ENCODE measurements around the gene KCNJ6.

DNA sequence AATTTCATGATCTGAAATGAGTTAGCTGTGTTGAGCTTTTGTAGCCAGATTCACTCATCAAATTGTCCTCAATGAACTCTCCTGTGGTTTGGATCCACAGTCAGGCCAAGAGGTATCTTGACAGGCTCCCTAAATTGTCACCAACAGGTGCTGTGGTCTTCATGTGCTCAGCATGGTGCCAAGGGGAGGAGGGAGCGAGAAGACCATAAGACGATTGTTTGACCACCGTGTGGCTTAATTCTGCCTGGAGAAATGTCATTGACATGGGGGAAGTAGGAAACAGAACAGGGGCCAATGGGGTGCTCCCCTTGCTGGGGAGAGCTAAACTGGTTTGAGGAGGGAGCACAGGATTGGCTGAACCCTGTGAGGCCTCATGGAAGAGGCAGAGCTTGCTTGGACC lies 219.3 kb downstream of the KCNJ6 start:
- TF ChIP-seq, protein P1, sequence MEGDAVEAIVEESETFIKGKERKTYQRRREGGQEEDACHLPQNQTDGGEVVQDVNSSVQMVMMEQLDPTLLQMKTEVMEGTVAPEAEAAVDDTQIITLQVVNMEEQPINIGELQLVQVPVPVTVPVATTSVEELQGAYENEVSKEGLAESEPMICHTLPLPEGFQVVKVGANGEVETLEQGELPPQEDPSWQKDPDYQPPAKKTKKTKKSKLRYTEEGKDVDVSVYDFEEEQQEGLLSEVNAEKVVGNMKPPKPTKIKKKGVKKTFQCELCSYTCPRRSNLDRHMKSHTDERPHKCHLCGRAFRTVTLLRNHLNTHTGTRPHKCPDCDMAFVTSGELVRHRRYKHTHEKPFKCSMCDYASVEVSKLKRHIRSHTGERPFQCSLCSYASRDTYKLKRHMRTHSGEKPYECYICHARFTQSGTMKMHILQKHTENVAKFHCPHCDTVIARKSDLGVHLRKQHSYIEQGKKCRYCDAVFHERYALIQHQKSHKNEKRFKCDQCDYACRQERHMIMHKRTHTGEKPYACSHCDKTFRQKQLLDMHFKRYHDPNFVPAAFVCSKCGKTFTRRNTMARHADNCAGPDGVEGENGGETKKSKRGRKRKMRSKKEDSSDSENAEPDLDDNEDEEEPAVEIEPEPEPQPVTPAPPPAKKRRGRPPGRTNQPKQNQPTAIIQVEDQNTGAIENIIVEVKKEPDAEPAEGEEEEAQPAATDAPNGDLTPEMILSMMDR (conservative IDR thresholded peaks at IDR 0.05; ENCODE audit: low read depth, low read length) = no peak
- no peak for TF ChIP-seq EZH2 (IDR thresholded peaks at IDR 0.05; ENCODE audit: borderline replicate concordance, low read depth, low read length, poor library complexity, severe bottlenecking)

Data from A673 (cell line).